Dedifferentiated amniotic fluid mesenchymal stem cell (primary cell): Measurements from ENCODE around the gene MTG1.
"Not testable (repeated sequence)": the region's sequence is repeated elsewhere in the genome, so short reads cannot be mapped to it uniquely, and the experiment has no call there.

ENCODE experiments used
- DNase-seq: peaks from one replicate; pipeline ENCODE4 v3.0.0-alpha.2; 2016; ENCODE audit errors: extremely low spot score

MTG1 gene

GRCh38 chr10:133424102-133424501 lies 30.1 kb downstream of the MTG1 start:
- DNase-seq = not testable (repeated sequence)

GRCh38 chr10:133424601-133425000 lies 30.6 kb downstream of the MTG1 start, which contains the start of gene SPRN:
TSS of gene SPRN (minus strand) at chr10:133424625. CDS start at chr10:133423681, 944 bp downstream.
- not testable (repeated sequence) for DNase-seq

GRCh38 chr10:133429571-133429970 lies 35.6 kb downstream of the MTG1 start:
- not testable (repeated sequence) for DNase-seq

GRCh38 chr10:133431888-133432613 lies 38.1 kb downstream of the MTG1 start:
- not testable (repeated sequence) for DNase-seq

GRCh38 chr10:133432789-133433188 lies 38.8 kb downstream of the MTG1 start:
- DNase-seq = not testable (repeated sequence)

GRCh38 chr10:133438711-133439273 lies 44.8 kb downstream of the MTG1 start:
- no peak for DNase-seq

- no peak for DNase-seq
Measured at GRCh38 chr10:133439517-133440461, 45.8 kb downstream of the MTG1 start.

- no peak for DNase-seq
Measured at GRCh38 chr10:133440633-133441285, 46.8 kb downstream of the MTG1 start.

- not testable (repeated sequence) for DNase-seq
Measured at GRCh38 chr10:133441356-133441755, 47.4 kb downstream of the MTG1 start.

GRCh38 chr10:133441780-133442179 lies 47.8 kb downstream of the MTG1 start:
- no peak for DNase-seq

- DNase-seq = no peak
Measured at GRCh38 chr10:133442191-133442966, 48.4 kb downstream of the MTG1 start.

GRCh38 chr10:133442967-133443924 lies 49.3 kb downstream of the MTG1 start:
- no peak for DNase-seq

GRCh38 chr10:133444342-133445267 lies 50.6 kb downstream of the MTG1 start:
- no peak for DNase-seq

- no peak for DNase-seq
Measured at GRCh38 chr10:133445268-133445732, 51.3 kb downstream of the MTG1 start.

GRCh38 chr10:133445751-133446708 lies 52.1 kb downstream of the MTG1 start:
- DNase-seq = no peak

GRCh38 chr10:133446979-133447378 lies 53.0 kb downstream of the MTG1 start:
- no peak for DNase-seq

GRCh38 chr10:133448120-133448519 lies 54.2 kb downstream of the MTG1 start:
- DNase-seq = no peak
